GM21717 (cell line): ENCODE measurements around the gene CCL16.
"Not testable (repeated sequence)": the region's sequence is repeated elsewhere in the genome, so short reads cannot be mapped to it uniquely, and the experiment has no call there.

ENCODE experiments used
- ATAC-seq: cut with Tn5 transposase; IDR thresholded peaks from one replicate; pipeline ENCODE4 v1.9.1; 2021; ENCODE audit warnings: mild to moderate bottlenecking, moderate library complexity; ENCODE audit not compliant: unreplicated experiment

CCL16 gene

GRCh38 chr17:35981246-35981645 is at the start of gene CCL16:
Gene CCL16, minus strand, starts transcription at chr17:35981497. Its CDS starts 77 bp downstream, at chr17:35981420.
- no peak for ATAC-seq

DNA sequence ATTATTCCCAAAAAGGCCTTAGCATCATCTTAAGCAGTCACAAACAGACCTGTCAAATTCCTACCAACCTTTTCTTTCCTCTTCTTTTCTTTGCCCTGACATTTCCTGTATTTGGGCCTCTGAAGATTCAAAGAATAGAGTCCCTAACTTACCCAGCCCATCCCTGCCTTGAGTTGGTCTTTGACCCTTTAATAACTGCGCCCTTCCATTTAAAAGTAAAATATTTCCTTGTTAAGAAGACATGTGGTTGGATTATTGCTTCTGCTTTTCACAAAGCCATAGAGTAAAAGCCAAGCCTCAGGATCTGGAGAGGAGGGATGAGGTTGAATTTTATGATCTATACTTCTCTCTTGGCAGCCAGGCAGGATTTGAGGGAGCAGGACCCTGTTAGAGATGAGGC is 49.7 kb upstream of the CCL16 start:
- no peak for ATAC-seq

DNA sequence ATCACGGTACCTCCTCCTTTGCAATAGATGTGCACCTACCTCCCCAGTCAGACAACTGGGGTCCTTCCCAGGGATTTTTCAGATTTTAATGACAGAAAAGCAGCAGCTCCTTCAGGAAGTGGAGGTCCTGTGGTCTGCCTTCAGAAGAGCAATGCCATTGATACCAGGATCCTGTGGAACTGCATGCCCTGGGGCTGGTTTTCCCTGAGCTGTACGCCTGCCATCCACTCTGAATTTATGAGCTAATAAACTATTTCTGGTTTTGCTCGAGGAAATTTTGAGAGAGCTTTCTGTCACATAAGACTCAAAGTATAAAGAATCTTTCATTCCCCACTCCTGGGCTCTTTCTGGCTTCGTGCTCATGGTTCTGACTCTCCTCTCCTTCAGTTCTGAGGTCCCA is 46.5 kb upstream of the CCL16 start:
- no peak for ATAC-seq

- ATAC-seq = no peak
These were observed 43.0 kb upstream of the CCL16 start for GRCh38 chr17:36024106-36024869.

GRCh38 chr17:36019423-36019822 is 38.1 kb upstream of the CCL16 start:
- ATAC-seq = no peak

- no peak for ATAC-seq
These were observed 36.5 kb upstream of the CCL16 start, which contains the start of gene CCL23 for GRCh38 chr17:36017799-36018198. Gene CCL23, minus strand, starts transcription at chr17:36017972. Its CDS starts 75 bp downstream, at chr17:36017897.

GRCh38 chr17:36016555-36016954 is 35.3 kb upstream of the CCL16 start:
- no peak for ATAC-seq

DNA sequence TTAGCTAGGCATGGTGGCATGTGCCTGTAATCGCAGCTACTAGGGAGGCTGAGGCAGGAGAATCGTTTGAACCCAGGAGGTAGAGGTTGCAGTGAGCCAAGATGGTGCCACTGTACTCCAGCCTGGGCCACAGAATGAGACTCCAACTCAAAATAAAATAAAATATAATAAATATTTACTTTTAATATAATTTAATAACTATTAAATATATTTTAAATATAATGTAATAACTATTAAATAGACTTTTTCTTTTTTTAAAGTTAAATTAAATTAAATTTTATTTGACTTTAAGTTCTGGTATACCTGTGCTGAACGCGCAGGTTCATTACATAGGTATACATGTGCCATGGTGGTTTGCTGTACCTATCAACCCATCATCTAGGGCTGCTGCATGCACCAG is 34.6 kb upstream of the CCL16 start:
- ATAC-seq = not testable (repeated sequence)

GRCh38 chr17:36014946-36015345 is 33.6 kb upstream of the CCL16 start:
- ATAC-seq = no peak

GRCh38 chr17:36011201-36011600 is 29.9 kb upstream of the CCL16 start:
- ATAC-seq = no peak

DNA sequence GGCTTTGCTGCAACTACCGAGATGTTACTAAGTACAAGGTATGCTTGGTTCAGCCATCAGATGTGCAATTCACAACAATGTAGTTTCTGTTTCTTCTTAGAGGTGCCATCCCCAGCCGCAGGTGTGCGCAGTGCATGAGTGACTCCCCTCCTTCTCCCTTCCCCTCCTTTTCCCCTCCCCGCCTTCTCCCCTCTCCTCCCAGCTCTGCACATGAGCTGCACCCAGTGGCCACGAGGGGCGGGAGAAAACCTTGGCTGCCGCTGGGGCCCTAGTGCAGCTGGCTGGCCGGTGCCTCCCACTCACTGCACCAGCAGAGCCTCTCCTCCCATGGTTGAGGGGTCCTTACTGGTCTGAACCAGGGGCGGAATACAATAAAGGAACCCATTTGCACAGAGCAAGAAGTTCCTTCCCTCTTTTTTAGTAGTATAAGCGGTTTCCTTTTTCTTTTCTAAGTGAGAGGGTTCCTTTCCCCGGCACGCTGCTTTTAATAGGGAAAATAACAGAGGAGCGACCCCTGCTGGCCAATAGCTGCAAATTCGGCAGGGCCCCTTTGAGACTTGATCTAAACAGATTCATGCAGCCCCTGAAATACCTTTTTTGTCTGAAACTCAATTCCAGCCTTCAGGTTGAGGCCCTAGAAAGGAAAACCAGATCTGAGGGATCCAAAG is 27.8 kb upstream of the CCL16 start:
- no peak for ATAC-seq

GRCh38 chr17:36004594-36005108 is 23.4 kb upstream of the CCL16 start:
- no peak for ATAC-seq

GRCh38 chr17:36002631-36003030 is 21.3 kb upstream of the CCL16 start:
- ATAC-seq = no peak

- no peak for ATAC-seq
These were observed 20.7 kb upstream of the CCL16 start for GRCh38 chr17:36001862-36002603.

DNA sequence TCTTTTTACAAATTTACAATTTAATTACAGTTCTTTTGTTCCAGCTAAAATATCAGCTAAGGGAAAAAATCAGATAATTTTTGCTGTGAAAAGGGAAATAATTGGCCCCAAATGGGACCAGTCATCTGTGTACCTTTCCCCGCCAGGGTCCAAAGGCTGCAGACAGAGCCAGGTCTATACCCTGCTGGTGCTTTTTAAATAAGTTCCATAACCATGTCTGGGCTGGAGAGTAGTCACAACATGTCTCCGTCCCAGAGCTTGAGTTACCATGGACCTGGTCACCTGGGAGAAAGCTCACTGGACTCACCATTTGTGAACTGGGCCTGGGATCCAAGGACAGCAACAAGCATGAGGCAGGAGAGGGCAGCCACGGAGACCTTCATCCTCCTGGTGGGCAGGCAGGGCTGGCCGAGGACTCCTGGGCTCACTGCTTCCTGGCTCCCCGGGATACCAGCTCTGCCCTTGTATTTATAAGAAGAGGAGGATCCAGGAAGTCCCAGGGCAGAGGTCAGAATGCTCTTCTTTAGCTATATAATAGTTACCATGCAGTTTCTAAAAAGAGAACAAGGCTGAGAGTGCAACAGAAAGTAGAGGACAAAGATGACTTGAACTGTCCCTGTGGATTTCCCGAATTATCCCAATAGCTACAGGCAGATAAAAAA is 19.9 kb upstream of the CCL16 start, which contains the start of gene CCL15:
TSS of gene CCL15 (minus strand) at position 444 of the 662 bp plus-strand sequence. CDS start at position 383, 61 bp downstream.
- ATAC-seq = no peak

DNA sequence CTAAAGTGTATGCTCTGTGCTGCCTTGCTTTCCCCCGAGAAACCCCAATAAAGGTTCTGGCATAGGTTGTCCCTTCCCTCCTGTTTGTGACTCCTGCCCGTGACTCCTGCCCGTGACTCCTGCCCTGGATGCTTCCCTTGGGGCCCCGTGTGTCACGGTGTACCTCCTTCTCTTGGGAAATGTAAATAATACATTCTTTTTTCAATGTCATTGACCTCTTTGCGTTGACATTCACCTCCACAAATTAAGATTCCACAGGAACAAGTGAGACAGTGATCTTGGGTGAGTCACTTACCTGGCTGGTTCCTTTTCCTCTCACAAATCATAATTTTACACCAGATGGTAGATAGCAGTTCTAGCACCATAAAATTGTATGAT is 19.4 kb upstream of the CCL16 start:
- ATAC-seq = no peak

GRCh38 chr17:35998756-35999155 is 17.5 kb upstream of the CCL16 start:
- ATAC-seq = no peak

DNA sequence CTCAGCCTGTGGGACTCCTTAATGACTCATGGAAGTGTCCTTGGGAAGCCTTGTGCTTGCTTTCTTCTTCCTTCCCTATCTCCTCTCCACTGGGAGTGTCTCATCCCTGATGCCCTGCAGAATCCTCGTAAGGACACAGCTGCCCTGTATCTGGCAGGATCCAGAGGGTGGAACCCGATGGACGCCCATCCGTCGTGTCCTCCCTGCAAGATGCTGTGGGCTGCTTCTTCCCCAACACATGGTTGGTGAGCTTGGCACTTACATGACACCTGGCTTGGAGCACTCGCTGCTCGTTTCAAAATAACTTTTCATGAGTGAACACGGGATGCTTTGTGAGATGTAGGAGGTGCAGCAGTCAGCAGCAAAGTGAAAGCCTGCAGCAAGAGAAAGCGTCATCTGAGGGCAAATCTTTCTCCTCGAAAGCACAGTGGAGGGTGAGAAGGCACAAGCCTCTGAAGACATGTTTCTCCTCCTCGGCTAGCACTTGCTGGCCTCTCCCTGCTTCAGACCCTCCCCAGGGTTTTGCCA is 16.8 kb upstream of the CCL16 start:
- no peak for ATAC-seq

GRCh38 chr17:35995346-35995745 is 14.0 kb upstream of the CCL16 start:
- not testable (repeated sequence) for ATAC-seq

DNA sequence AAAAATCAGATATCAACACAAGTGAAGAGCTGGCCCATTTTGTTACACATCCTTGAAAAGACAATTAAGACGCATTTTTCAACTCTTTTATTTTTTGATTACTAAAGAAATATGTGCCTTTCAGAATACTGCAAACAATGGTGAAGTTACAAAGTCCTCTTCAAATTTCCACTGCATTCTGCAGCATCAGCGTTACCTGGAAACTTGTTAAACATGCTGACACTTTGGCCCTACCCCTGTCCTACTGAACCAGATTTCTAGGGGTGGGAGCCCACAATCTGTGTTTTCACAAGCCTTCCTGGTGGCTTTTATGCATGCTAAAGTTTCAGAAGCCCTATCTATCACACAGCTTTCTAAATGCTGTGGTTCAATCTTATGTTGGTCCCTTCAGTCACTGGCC is 9.8 kb upstream of the CCL16 start:
- ATAC-seq = no peak

- ATAC-seq = no peak
These were observed 6.9 kb upstream of the CCL16 start for GRCh38 chr17:35988164-35988563.
